Tibial artery (tissue), 4 donors: ENCODE measurements around the gene TPCN1.
A peak's percentile ranks its signal among the peaks of the same experiment; 100 is the strongest.

Experiments used
- DNase-seq, 2 donors: peaks; one replicate each; pipeline ENCODE4 v3.0.0-alpha.2; 2019
- H3K27ac ChIP-seq, 2 donors: fragments of 200-600 bp; sonication (generic) in 1 of 2; 1 replicate in 1 of 2; 2 replicates in 1 of 2; pipeline ENCODE4 v1.5.1; 2018 to 2019; ENCODE audit warnings: mild to moderate bottlenecking in 1 of 2
- H3K27me3 ChIP-seq, 2 donors: fragments of 200-600 bp; sonication (generic) in 1 of 2; one replicate each; pipeline versions ENCODE4 v1.5.1 to v1.6.0; 2016 to 2019
- H3K36me3 ChIP-seq, 3 donors: fragments of 200-600 bp; sonication (generic) in 2 of 3; one replicate each; pipeline ENCODE4 v1.5.1; 2016 to 2019; ENCODE audit warnings: mild to moderate bottlenecking in 2 of 3
- H3K4me1 ChIP-seq, 4 donors: fragments of 200-600 bp; sonication (generic) in 2 of 4; 1 replicate in 3 of 4; 2 replicates in 1 of 4; pipeline ENCODE4 v1.5.1; 2016 to 2019
- H3K4me3 ChIP-seq, 2 donors: fragments of 200-600 bp; sonication (generic) in 1 of 2; 1 replicate in 1 of 2; 2 replicates in 1 of 2; pipeline ENCODE4 v1.5.1; 2018 to 2019; ENCODE audit warnings: mild to moderate bottlenecking in 2 of 2
- H3K9me3 ChIP-seq, 3 donors: fragments of 200-600 bp; sonication (generic) in 1 of 3; one replicate each; pipeline ENCODE4 v1.5.1; 2016 to 2019
- CTCF ChIP-seq, 2 experiments: fragments of 200-600 bp in 1 of 2; fragments of 450-650 bp in 1 of 2; IDR thresholded peaks; one replicate each; pipeline ENCODE4 v1.5.1; 2017 to 2019; ENCODE audit warnings: antibody characterized with exemption in 2 of 2, mild to moderate bottlenecking in 1 of 2, moderate library complexity in 1 of 2
- intact Hi-C: fragments of 100-400 bp; cut with DNase I; formaldehyde crosslinking; loops from one replicate; pipeline ENCODE4 v1.15.0; 2023; ENCODE audit warnings: low total_unique reads

TPCN1 gene

GRCh38 chr12:113244478-113244958 lies 23.3 kb downstream of the TPCN1 start:
- Histone ChIP-seq H3K27me3 (no peaks in the 10 kb centered on the region), H3K4me1 (peaks cover 3 to 97% (median 89%) of the 10 kb centered on the region in 4 donors), H3K36me3 (peaks cover 0 to 5% (median 4%) of the 10 kb centered on the region in 3 donors), H3K27ac (peak overlapping the region; percentile 82 to 97), H3K9me3 (no peaks in the 10 kb centered on the region), H3K4me3 (peak overlapping the region; percentile 37 to 43)
- no peak for DNase-seq
- intact Hi-C loops, result no loop called here
- TF ChIP-seq CTCF (IDR thresholded peaks at IDR 0.05), result no peak

- no peaks in the 10 kb centered on the region for H3K9me3 ChIP-seq
- peak overlapping the region; percentile 82 to 97 for H3K27ac ChIP-seq
- peak; percentile 26 to 59 for TF ChIP-seq CTCF (IDR thresholded peaks at IDR 0.05)
- H3K4me3 ChIP-seq, result peak overlapping the region; percentile 37 to 38
- H3K27me3 ChIP-seq, result no peaks in the 10 kb centered on the region
- peaks cover 0 to 12% (median 4%) of the 10 kb centered on the region in 3 donors for H3K36me3 ChIP-seq
- intact Hi-C loops, result no loop called here
- DNase-seq, result peak; percentile 78 to 96
- H3K4me1 ChIP-seq, result peaks cover 3 to 95% (median 81%) of the 10 kb centered on the region in 4 donors
Observed at GRCh38 chr12:113245695-113246477, 24.6 kb downstream of the TPCN1 start.

DNA sequence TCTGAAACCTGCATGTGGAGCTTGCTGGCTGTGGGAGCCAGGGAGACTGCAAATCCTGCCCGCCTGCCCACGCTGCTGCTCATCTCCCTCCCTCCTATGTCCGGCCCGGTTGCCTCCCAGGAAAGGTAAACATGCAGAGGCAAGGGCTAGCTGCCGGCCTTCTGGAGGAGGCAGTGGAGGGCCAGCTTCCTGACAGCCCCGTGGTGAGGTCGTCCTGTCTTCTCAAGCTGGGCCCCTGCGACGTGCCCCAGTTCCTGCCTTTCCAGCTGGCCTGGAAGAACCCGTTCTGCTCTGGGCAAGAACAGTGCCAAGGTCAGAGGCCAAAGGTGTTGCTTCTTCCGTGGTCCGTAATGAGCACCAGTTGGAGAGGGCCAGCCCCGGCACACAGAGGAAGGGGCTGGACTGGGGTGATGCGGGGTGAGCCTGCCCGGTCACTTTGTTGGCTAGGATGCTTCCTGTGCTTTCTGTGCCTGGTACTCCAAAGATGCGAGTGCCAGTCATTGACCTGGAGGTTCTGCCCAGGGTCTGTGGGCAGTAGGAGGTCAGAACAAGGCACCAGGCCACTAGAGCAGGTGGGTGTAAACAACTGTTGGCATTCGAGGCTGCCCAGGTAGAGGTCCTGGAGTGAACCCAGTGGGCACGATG lies 25.3 kb downstream of the TPCN1 start:
- peaks cover 3 to 95% (median 79%) of the 10 kb centered on the region in 4 donors for H3K4me1 ChIP-seq
- H3K27me3 ChIP-seq, result no peaks in the 10 kb centered on the region
- intact Hi-C loops, result no loop called here
- H3K9me3 ChIP-seq, result no peaks in the 10 kb centered on the region
- no peak for TF ChIP-seq CTCF (IDR thresholded peaks at IDR 0.05)
- peak overlapping the region; percentile 82 to 97 for H3K27ac ChIP-seq
- H3K36me3 ChIP-seq, result peaks cover 0 to 12% (median 4%) of the 10 kb centered on the region in 3 donors
- no peak for DNase-seq
- peak overlapping the region in 1 of 2 donors; percentile 38 for H3K4me3 ChIP-seq

DNA sequence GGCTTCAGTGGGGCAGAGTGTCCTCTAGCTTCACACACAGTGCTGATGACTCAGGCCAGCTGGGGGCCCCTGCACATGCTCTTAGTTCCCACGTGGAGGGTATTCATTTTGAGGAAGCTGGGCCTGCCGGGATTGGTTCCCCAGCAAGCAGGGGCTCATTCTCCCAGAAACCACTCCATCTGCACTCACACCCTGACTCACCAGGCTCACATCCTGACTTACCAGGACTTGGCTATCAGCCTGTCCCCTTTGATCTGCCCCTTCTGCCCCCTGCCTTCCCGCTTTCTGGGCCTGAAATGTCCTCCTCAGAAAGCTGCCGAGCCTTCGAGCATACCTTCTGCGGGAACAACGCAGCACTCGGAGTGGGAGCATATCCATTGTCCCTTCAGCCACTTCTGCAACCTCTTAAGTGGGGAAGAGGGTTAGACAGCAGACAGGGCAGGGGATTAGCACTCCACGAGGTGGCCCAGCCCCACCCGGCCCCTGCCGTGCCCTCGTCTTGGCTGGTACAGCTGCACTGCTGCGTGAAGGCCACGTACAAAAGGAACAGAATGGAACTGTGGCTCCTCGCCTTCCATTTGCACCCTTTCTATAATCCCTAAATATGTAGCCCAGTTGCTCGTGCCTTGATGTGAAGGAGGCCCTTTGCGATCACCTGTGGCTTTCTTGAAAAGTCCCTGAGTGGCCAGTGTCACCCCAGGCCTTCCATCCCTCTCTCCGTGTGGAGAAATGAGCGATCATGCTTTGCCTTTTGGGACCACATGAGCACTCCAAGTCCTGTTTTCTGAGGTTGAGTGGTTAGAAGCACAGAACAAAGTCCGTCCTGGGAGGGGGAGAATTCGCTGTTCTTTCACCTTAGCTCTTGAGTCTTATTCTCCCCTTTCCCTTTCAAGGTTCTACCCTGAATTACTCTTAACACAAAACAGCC lies 26.1 kb downstream of the TPCN1 start:
- Histone ChIP-seq H3K9me3 (no peaks in the 10 kb centered on the region), H3K27me3 (no peaks in the 10 kb centered on the region), H3K4me3 (no peak overlapping the region), H3K36me3 (peaks cover 0 to 16% (median 8%) of the 10 kb centered on the region in 3 donors), H3K27ac (peak overlapping the region; percentile 82 to 97), H3K4me1 (peaks cover 3 to 94% (median 72%) of the 10 kb centered on the region in 4 donors)
- no peak for TF ChIP-seq CTCF (IDR thresholded peaks at IDR 0.05)
- intact Hi-C loops, result no loop called here
- DNase-seq, result peak in 1 of 2 donors; percentile 55
